ENCODE data around the gene ARMC7.

ARMC7 gene

DNA sequence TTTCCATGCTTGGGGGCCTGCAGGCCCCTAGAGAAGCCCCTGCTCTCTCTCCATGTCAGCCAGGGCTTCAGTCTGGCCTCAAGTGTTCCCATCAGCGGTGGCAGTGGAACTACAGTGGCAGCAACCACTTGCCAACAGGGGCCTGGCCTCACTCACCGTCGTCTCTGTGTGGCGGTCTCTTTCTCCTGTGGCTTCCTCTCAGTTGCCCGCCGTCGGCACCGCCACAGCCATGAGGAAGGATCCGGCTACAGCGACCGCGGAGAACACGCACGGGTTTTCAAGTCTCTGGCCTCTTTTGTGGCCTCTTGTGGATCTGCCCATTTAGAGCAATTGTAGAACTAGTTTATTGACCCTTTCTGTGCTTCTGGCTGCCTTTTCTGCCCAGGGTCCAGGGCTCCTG is 8.5 kb downstream of the ARMC7 start:
- Histone ChIP-seq H4K20me1 (ENCODE audit: insufficient read depth, low read length) (no peaks in the 10 kb centered on the region), H3K9ac (ENCODE audit: low read length) (no peak overlapping the region), H3K79me2 (ENCODE audit: low read length) (no peaks in the 10 kb centered on the region), H3K4me1 (ENCODE audit: low read length) (peaks cover 10% of the 10 kb centered on the region; the same call in 1 of the 2 replicates), H3K4me2 (ENCODE audit: low read depth, low read length) (no peak overlapping the region), H2AFZ (ENCODE audit: low read length) (no peak overlapping the region), H3F3A (ENCODE audit: insufficient read depth, low read length) (no peaks in the 10 kb centered on the region), H3K36me3 (replicated peaks; ENCODE audit: insufficient read depth, low read length) (no peaks in the 10 kb centered on the region), H3K27me3 (replicated peaks; ENCODE audit: insufficient read depth, low read length) (no peaks in the 10 kb centered on the region), H3K9me3 (replicated peaks; ENCODE audit: insufficient read depth, low read length) (no peaks in the 10 kb centered on the region), H3K27ac (ENCODE audit: low read length) (no peak overlapping the region), H3K4me3 (ENCODE audit: low read length) (no peak overlapping the region), H3K9me2 (replicated peaks; ENCODE audit: insufficient read depth, low read length) (no peaks in the 10 kb centered on the region)
- no peak for DNase-seq
- TF ChIP-seq, protein P1, sequence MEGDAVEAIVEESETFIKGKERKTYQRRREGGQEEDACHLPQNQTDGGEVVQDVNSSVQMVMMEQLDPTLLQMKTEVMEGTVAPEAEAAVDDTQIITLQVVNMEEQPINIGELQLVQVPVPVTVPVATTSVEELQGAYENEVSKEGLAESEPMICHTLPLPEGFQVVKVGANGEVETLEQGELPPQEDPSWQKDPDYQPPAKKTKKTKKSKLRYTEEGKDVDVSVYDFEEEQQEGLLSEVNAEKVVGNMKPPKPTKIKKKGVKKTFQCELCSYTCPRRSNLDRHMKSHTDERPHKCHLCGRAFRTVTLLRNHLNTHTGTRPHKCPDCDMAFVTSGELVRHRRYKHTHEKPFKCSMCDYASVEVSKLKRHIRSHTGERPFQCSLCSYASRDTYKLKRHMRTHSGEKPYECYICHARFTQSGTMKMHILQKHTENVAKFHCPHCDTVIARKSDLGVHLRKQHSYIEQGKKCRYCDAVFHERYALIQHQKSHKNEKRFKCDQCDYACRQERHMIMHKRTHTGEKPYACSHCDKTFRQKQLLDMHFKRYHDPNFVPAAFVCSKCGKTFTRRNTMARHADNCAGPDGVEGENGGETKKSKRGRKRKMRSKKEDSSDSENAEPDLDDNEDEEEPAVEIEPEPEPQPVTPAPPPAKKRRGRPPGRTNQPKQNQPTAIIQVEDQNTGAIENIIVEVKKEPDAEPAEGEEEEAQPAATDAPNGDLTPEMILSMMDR (IDR thresholded peaks at IDR 0.05; ENCODE audit: low read length), result no peak
- TF ChIP-seq EZH2phosphoT487 (IDR thresholded peaks at IDR 0.05; ENCODE audit: low read length) (no peak), EZH2 (optimal IDR thresholded peaks at IDR 0.05; ENCODE audit: low read depth, low read length) (no peak)

DNA sequence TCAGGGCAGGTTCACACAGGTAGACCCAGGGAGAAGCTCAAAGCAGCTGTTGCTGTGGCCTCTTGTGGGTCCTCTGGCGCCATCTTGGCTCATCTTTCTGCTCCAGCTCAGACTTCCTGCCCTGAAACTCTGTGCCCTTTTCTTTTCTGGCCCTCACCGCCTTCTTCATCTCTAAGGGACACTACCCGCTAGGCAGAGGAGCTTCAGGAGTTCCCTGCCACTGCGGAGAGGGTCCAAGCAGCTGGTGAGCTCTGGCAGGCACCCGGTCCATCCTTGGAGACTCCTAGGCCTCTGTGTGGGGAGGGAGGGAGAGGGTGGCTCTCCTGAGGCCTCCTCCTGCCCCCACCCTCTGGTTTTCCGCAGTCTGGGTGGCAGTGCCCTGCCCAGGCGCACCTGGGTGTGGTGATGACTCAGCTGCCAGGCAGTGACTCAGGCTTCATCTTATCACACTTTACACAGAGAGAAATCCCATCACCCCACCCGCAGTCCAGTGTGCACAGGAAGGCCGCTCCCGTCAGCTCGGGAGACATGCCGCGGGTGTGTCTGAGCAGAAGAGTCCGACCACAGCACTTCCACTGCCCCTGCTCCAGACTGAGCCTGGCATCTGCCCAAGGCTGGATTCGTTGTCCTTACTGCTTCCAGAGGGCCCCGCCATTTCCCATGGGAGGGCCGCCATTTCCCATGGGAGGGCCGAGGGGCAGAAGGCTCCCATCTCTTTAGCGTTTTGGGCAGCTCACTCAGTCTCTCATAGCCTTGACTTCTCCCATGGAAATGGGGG is 14.5 kb downstream of the ARMC7 start:
- no peak overlapping the region for H3K4me2 ChIP-seq (ENCODE audit: low read depth, low read length)
- H3F3A ChIP-seq (ENCODE audit: insufficient read depth, low read length), result no peaks in the 10 kb centered on the region
- H3K9ac ChIP-seq (ENCODE audit: low read length), result no peak overlapping the region
- H4K20me1 ChIP-seq (ENCODE audit: insufficient read depth, low read length), result no peaks in the 10 kb centered on the region
- no peak overlapping the region for H3K27ac ChIP-seq (ENCODE audit: low read length)
- no peaks in the 10 kb centered on the region for H3K27me3 ChIP-seq (replicated peaks; ENCODE audit: insufficient read depth, low read length)
- no peak for DNase-seq
- H3K4me1 ChIP-seq (ENCODE audit: low read length), result peaks cover 7% of the 10 kb centered on the region
- TF ChIP-seq, protein P1 (IDR thresholded peaks at IDR 0.05; ENCODE audit: low read length), result no peak
- TF ChIP-seq EZH2 (optimal IDR thresholded peaks at IDR 0.05; ENCODE audit: low read depth, low read length), result no peak
- no peak for TF ChIP-seq EZH2phosphoT487 (IDR thresholded peaks at IDR 0.05; ENCODE audit: low read length)
- H3K9me2 ChIP-seq (replicated peaks; ENCODE audit: insufficient read depth, low read length), result no peaks in the 10 kb centered on the region
- no peaks in the 10 kb centered on the region for H3K79me2 ChIP-seq (ENCODE audit: low read length)
- no peak overlapping the region for H2AFZ ChIP-seq (ENCODE audit: low read length)
- no peaks in the 10 kb centered on the region for H3K36me3 ChIP-seq (replicated peaks; ENCODE audit: insufficient read depth, low read length)
- no peak overlapping the region for H3K4me3 ChIP-seq (ENCODE audit: low read length)
- no peaks in the 10 kb centered on the region for H3K9me3 ChIP-seq (replicated peaks; ENCODE audit: insufficient read depth, low read length)

DNA sequence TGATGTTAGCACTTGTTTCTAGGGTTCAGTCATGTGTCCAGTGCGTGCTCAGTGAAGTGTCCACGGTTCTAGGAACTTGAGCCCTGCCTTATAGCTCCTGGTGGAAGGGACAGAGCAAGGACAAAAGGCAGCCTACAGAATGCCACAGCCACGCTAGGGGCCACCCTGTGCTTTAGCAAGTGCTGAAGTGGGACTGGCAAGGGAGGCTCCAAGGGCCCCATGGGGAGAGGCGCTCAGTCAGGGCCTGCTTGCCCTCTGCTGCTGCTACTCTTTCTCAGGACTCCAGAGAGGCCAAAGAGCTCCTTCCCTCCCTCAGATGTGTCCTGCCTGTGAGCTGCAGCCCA is 15.0 kb downstream of the ARMC7 start:
- Histone ChIP-seq H3K4me1 (ENCODE audit: low read length) (peaks cover 7% of the 10 kb centered on the region), H3K9me2 (replicated peaks; ENCODE audit: insufficient read depth, low read length) (no peaks in the 10 kb centered on the region), H3K27ac (ENCODE audit: low read length) (no peak overlapping the region), H3K9me3 (replicated peaks; ENCODE audit: insufficient read depth, low read length) (no peaks in the 10 kb centered on the region), H3K36me3 (replicated peaks; ENCODE audit: insufficient read depth, low read length) (no peaks in the 10 kb centered on the region), H4K20me1 (ENCODE audit: insufficient read depth, low read length) (no peaks in the 10 kb centered on the region), H3F3A (ENCODE audit: insufficient read depth, low read length) (no peaks in the 10 kb centered on the region), H3K27me3 (replicated peaks; ENCODE audit: insufficient read depth, low read length) (no peaks in the 10 kb centered on the region), H3K79me2 (ENCODE audit: low read length) (no peaks in the 10 kb centered on the region), H3K9ac (ENCODE audit: low read length) (no peak overlapping the region), H2AFZ (ENCODE audit: low read length) (no peak overlapping the region), H3K4me2 (ENCODE audit: low read depth, low read length) (no peak overlapping the region), H3K4me3 (ENCODE audit: low read length) (no peak overlapping the region)
- no peak for DNase-seq
- TF ChIP-seq EZH2phosphoT487 (IDR thresholded peaks at IDR 0.05; ENCODE audit: low read length) (no peak), EZH2 (optimal IDR thresholded peaks at IDR 0.05; ENCODE audit: low read depth, low read length) (no peak)
- TF ChIP-seq, protein P1 (IDR thresholded peaks at IDR 0.05; ENCODE audit: low read length), result no peak
